Measurements from ENCODE around the gene PMAIP1. TPM values are rescaled to one million over a fixed set of nuclear protein-coding genes. Genes with fewer than 3 reads are reported as not detected.

The PMAIP1 gene
- total and polyA plus RNA-seq, 12 donors = 0.18 to 1.8 (median 0.35) TPM; not detected in 3

- no peak for TF ChIP-seq CTCF (IDR thresholded peaks at IDR 0.05)
- H3K36me3 ChIP-seq = no peaks in the 10 kb centered on the region
- no peaks in the 10 kb centered on the region for H3K4me1 ChIP-seq
- DNase-seq = no peak
- H3K4me3 ChIP-seq = no peak overlapping the region
- no peak for ATAC-seq
- intact Hi-C loops (cut with DNase I) = no loop called here
- WGBS, 2 donors = 96 to 97% methylated on average over 2 of the region's 2 CpGs
- H3K9me3 ChIP-seq = no peaks in the 10 kb centered on the region
- no peak overlapping the region for H3K27ac ChIP-seq
- H3K27me3 ChIP-seq = peaks cover 0 to 2% (median 0%) of the 10 kb centered on the region in 7 donors
These were observed 28.4 kb downstream of the PMAIP1 start for GRCh38 chr18:59928201-59928600.

DNA sequence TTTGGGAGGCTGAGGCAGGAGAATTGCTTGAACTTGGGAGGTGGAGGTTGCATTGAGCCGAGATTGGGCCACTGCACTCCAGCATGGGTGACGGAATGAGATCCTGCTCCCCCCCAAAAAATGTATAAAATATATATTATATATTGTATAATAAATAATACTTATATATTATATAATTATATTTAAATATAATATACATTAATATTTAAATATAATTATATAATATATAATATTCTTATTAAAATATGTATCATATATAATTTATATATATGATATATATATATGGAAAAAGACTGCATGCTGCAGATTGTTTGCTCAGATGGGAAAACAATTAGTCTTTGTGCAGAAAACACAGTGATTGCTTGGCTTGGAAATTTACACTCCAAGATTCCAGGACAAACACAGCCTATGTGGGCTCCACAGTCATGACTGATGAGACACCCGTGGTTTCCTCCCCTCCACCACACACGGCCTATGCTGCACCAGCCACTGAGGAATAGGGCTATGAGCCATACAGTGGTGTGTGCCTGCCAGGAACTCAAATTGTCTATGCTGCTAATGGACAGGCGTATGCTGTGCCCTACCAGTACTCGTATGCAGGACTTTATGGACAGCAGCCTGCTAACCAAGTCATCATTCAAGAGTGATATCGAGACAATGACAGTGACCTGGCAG, 30.0 kb downstream of the PMAIP1 start:
- TF ChIP-seq CTCF (IDR thresholded peaks at IDR 0.05) = no peak
- Histone ChIP-seq H3K36me3 (no peaks in the 10 kb centered on the region), H3K27me3 (peaks cover 0 to 9% (median 0%) of the 10 kb centered on the region in 7 donors), H3K9me3 (no peaks in the 10 kb centered on the region), H3K4me1 (no peaks in the 10 kb centered on the region), H3K27ac (no peak overlapping the region), H3K4me3 (no peak overlapping the region)
- no peak for ATAC-seq
- no peak for DNase-seq
- 82 to 88% methylated on average over 7 of the region's 7 CpGs for WGBS, 2 donors
- intact Hi-C loops (cut with DNase I) = no loop called here

GRCh38 chr18:59932401-59932800, 32.6 kb downstream of the PMAIP1 start:
- H3K27me3 ChIP-seq = peaks cover 0 to 9% (median 0%) of the 10 kb centered on the region in 7 donors
- no peak overlapping the region for H3K4me3 ChIP-seq
- intact Hi-C loops (cut with DNase I) = no loop called here
- 78% methylated on average over 11 of the region's 11 CpGs for WGBS, 2 donors
- no peak for TF ChIP-seq CTCF (IDR thresholded peaks at IDR 0.05)
- no peak for DNase-seq
- no peak overlapping the region for H3K27ac ChIP-seq
- no peak for ATAC-seq
- no peaks in the 10 kb centered on the region for H3K4me1 ChIP-seq
- no peaks in the 10 kb centered on the region for H3K36me3 ChIP-seq
- H3K9me3 ChIP-seq = no peaks in the 10 kb centered on the region

- intact Hi-C loops (cut with DNase I) = no loop called here
- TF ChIP-seq CTCF (IDR thresholded peaks at IDR 0.05) = no peak
- no peaks in the 10 kb centered on the region for H3K4me1 ChIP-seq
- ATAC-seq (no peak), DNase-seq (no peak)
- 77 to 82% methylated on average over 4 of the region's 4 CpGs for WGBS, 2 donors
- H3K4me3 ChIP-seq = no peak overlapping the region
- no peaks in the 10 kb centered on the region for H3K36me3 ChIP-seq
- H3K27ac ChIP-seq = no peak overlapping the region
- no peaks in the 10 kb centered on the region for H3K9me3 ChIP-seq
- peaks cover 0 to 3% (median 0%) of the 10 kb centered on the region in 7 donors for H3K27me3 ChIP-seq
These were observed 38.9 kb downstream of the PMAIP1 start for GRCh38 chr18:59938676-59939075.

Data from heart right ventricle (tissue), 16 donors.